ENCODE results near the gene FAM219B. TPM values are rescaled to one million over a fixed set of nuclear protein-coding genes. Genes with fewer than 3 reads are reported as not detected.

FAM219B gene
- polyA plus RNA-seq, 1 donor: 50.0 TPM

Other genes starting within 250 kb of the FAM219B start
- gene EDC3, start 210.8 kb downstream of the FAM219B start, polyA plus RNA-seq (ENCODE audit: insufficient read length): 23.7 TPM
- not detected for gene CYP1A1, start 181.3 kb downstream of the FAM219B start, polyA plus RNA-seq (ENCODE audit: insufficient read length)
- gene CYP1A2, start 158.0 kb downstream of the FAM219B start, polyA plus RNA-seq (ENCODE audit: insufficient read length): 0.10 TPM
- 31.7 TPM for gene CSK, start 124.8 kb downstream of the FAM219B start, polyA plus RNA-seq (ENCODE audit: insufficient read length)
- gene LMAN1L, start 94.0 kb downstream of the FAM219B start, polyA plus RNA-seq (ENCODE audit: insufficient read length): not detected
- gene CPLX3, start 80.2 kb downstream of the FAM219B start, polyA plus RNA-seq (ENCODE audit: insufficient read length): not detected
- gene ULK3, start 63.7 kb downstream of the FAM219B start, polyA plus RNA-seq (ENCODE audit: insufficient read length): 33.3 TPM
- 48.0 TPM for gene SCAMP2, start 33.5 kb downstream of the FAM219B start, polyA plus RNA-seq (ENCODE audit: insufficient read length)
- gene MPI, start 16.8 kb downstream of the FAM219B start, polyA plus RNA-seq (ENCODE audit: insufficient read length): 53.6 TPM
- 249 TPM for gene COX5A, start 31.2 kb upstream of the FAM219B start, polyA plus RNA-seq (ENCODE audit: insufficient read length)
- 0.75 TPM for gene RPP25, start 49.9 kb upstream of the FAM219B start, polyA plus RNA-seq (ENCODE audit: insufficient read length)
- gene SCAMP5, start 88.7 kb upstream of the FAM219B start, polyA plus RNA-seq (ENCODE audit: insufficient read length): 4.8 TPM
- 6.1 TPM for gene PPCDC, start 116.7 kb upstream of the FAM219B start, polyA plus RNA-seq (ENCODE audit: insufficient read length)